MM.1S (cell line): ENCODE data around the gene KIF17.

Experiments
- DNase-seq: peaks from one replicate; pipeline ENCODE4 v3.0.0-alpha.2; 2015
- H2AFZ ChIP-seq: fragments of 300-600 bp; sonication (generic); 2 replicates; pipeline ENCODE4 v1.6.0; 2016; ENCODE audit warnings: antibody characterized with exemption, low read length
- H3F3A ChIP-seq: fragments of 300-600 bp; sonication (generic); 2 replicates; pipeline ENCODE4 v1.6.1; 2016; ENCODE audit warnings: mild to moderate bottlenecking, antibody characterized with exemption, low read length, moderate library complexity, mixed read lengths; ENCODE audit not compliant: insufficient read depth
- H3K27ac ChIP-seq: fragments of 300-600 bp; sonication (generic); 2 replicates; pipeline ENCODE4 v1.5.1; 2016; ENCODE audit warnings: mild to moderate bottlenecking, low read length
- H3K27me3 ChIP-seq: fragments of 300-600 bp; sonication (generic); replicated peaks from 2 replicates; pipeline ENCODE4 v1.6.0; 2016; ENCODE audit warnings: low read length; ENCODE audit not compliant: insufficient read depth
- H3K36me3 ChIP-seq: fragments of 300-600 bp; sonication (generic); replicated peaks from 2 replicates; pipeline ENCODE4 v1.6.1; 2016; ENCODE audit warnings: mild to moderate bottlenecking, low read length, mixed read lengths; ENCODE audit not compliant: insufficient read depth
- H3K4me1 ChIP-seq: fragments of 300-600 bp; sonication (generic); 2 replicates; pipeline ENCODE4 v1.6.1; 2016; ENCODE audit warnings: low read length, mixed read lengths
- H3K4me2 ChIP-seq: fragments of 300-600 bp; sonication (generic); 2 replicates; pipeline ENCODE4 v1.6.0; 2016; ENCODE audit warnings: low read depth, low read length
- H3K4me3 ChIP-seq: fragments of 300-600 bp; sonication (generic); 2 replicates; pipeline ENCODE4 v1.5.1; 2016; ENCODE audit warnings: low read length, mixed read lengths
- H3K79me2 ChIP-seq: fragments of 300-600 bp; sonication (generic); 2 replicates; pipeline ENCODE4 v1.6.1; 2016; ENCODE audit warnings: mixed run types, low read length, mixed read lengths
- H3K9ac ChIP-seq: fragments of 300-600 bp; sonication (generic); 2 replicates; pipeline ENCODE4 v1.6.1; 2016; ENCODE audit warnings: low read length, mixed read lengths
- H3K9me2 ChIP-seq: fragments of 300-600 bp; sonication (generic); replicated peaks from 2 replicates; pipeline ENCODE4 v1.6.1; 2016; ENCODE audit warnings: mild to moderate bottlenecking, low read length, mixed read lengths; ENCODE audit not compliant: insufficient read depth
- H3K9me3 ChIP-seq: fragments of 300-600 bp; sonication (generic); replicated peaks from 2 replicates; pipeline ENCODE4 v1.6.1; 2016; ENCODE audit warnings: mild to moderate bottlenecking, low read length, mixed read lengths; ENCODE audit not compliant: insufficient read depth
- H4K20me1 ChIP-seq: fragments of 300-600 bp; sonication (generic); 2 replicates; pipeline ENCODE4 v1.6.1; 2016; ENCODE audit warnings: mild to moderate bottlenecking, low read length, moderate library complexity, mixed read lengths; ENCODE audit not compliant: insufficient read depth
- CTCF ChIP-seq: fragments of 300-600 bp; sonication (generic); IDR thresholded peaks from 2 replicates; pipeline ENCODE4 v1.5.1; 2016; ENCODE audit warnings: antibody characterized with exemption, low read length, mixed read lengths
- EZH2 ChIP-seq: fragments of 300-600 bp; sonication (generic); optimal IDR thresholded peaks from 2 replicates; pipeline ENCODE3; 2017; ENCODE audit warnings: low read depth, mild to moderate bottlenecking, antibody characterized with exemption, low read length, mixed read lengths
- EZH2phosphoT487 ChIP-seq: fragments of 300-600 bp; sonication (generic); IDR thresholded peaks from 2 replicates; pipeline ENCODE4 v1.6.1; 2018; ENCODE audit warnings: antibody characterized with exemption, low read length

The KIF17 gene

GRCh38 chr1:20698195-20698910, 19.5 kb downstream of the KIF17 start:
- no peaks in the 10 kb centered on the region for H3K4me1 ChIP-seq
- H3K9me3 ChIP-seq: no peaks in the 10 kb centered on the region
- H3F3A ChIP-seq: no peaks in the 10 kb centered on the region
- no peaks in the 10 kb centered on the region for H3K79me2 ChIP-seq
- H3K27me3 ChIP-seq: peaks cover 75% of the 10 kb centered on the region
- no peak overlapping the region for H3K9ac ChIP-seq
- no peak for DNase-seq
- TF ChIP-seq EZH2 (no peak), CTCF (no peak), EZH2phosphoT487 (no peak)
- H4K20me1 ChIP-seq: no peaks in the 10 kb centered on the region
- no peak overlapping the region for H3K4me2 ChIP-seq
- no peaks in the 10 kb centered on the region for H3K9me2 ChIP-seq
- no peaks in the 10 kb centered on the region for H3K36me3 ChIP-seq
- H2AFZ ChIP-seq: no peak overlapping the region
- no peak overlapping the region for H3K4me3 ChIP-seq
- no peak overlapping the region for H3K27ac ChIP-seq

- no peak overlapping the region for H3K27ac ChIP-seq
- H3K9ac ChIP-seq: no peak overlapping the region
Observed at GRCh38 chr1:20697563-20697962, 20.2 kb downstream of the KIF17 start.

GRCh38 chr1:20696397-20697333, 21.1 kb downstream of the KIF17 start:
- Histone ChIP-seq H3K27ac (no peak overlapping the region), H3K4me3 (peak overlapping the region; percentile 74), H4K20me1 (no peaks in the 10 kb centered on the region), H3K36me3 (no peaks in the 10 kb centered on the region), H3K9me3 (no peaks in the 10 kb centered on the region), H3F3A (no peaks in the 10 kb centered on the region), H3K27me3 (peaks cover 70% of the 10 kb centered on the region), H3K9me2 (no peaks in the 10 kb centered on the region), H3K9ac (peak overlapping the region; percentile 44; the same call in 1 of the 2 replicates), H3K4me2 (peak overlapping the region; percentile 99), H3K79me2 (no peaks in the 10 kb centered on the region), H2AFZ (peak overlapping the region; percentile 99), H3K4me1 (no peaks in the 10 kb centered on the region)
- TF ChIP-seq EZH2 (no peak), EZH2phosphoT487 (no peak), CTCF (peak; percentile 70)
- peak; percentile 64 for DNase-seq

More at GRCh38 chr1:20697563-20697962, 20.2 kb downstream of the KIF17 start:
- H2AFZ ChIP-seq: no peak overlapping the region
- no peak overlapping the region for H3K4me2 ChIP-seq
- DNase-seq: no peak
- H3K9me2 ChIP-seq: no peaks in the 10 kb centered on the region
- no peaks in the 10 kb centered on the region for H3F3A ChIP-seq
- TF ChIP-seq CTCF (no peak), EZH2 (no peak), EZH2phosphoT487 (no peak)
- peaks cover 69% of the 10 kb centered on the region for H3K27me3 ChIP-seq
- no peaks in the 10 kb centered on the region for H3K4me1 ChIP-seq
- H4K20me1 ChIP-seq: no peaks in the 10 kb centered on the region
- H3K9me3 ChIP-seq: no peaks in the 10 kb centered on the region
- no peaks in the 10 kb centered on the region for H3K36me3 ChIP-seq
- H3K4me3 ChIP-seq: no peak overlapping the region
- H3K79me2 ChIP-seq: no peaks in the 10 kb centered on the region
